Measurements from ENCODE around the gene HAND1. TPM values are rescaled to one million over a fixed set of nuclear protein-coding genes. Genes with fewer than 3 reads are reported as not detected.

Gene HAND1
- total RNA-seq, result not detected in 2 replicates

DNA sequence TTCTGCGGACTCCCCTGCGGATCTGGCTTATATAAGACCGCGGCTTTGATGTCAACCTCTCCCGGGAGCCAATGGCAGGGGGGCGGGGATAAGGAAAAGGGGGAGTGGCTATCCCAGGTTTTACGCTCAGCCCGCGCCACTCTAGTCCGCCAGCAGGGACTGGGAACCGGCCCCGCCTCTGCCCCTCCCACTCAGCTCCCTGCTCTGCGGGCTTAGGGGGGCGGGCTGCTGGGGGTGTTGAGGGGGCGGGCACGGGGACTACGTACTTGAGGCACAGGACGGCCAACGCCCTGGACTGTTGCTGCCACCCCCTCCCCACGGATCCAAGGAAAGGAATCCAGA lies at the start of gene HAND1:
Gene HAND1 (minus strand): TSS at position 4 of the 342 bp plus-strand sequence. CDS start 219 bp downstream, outside the sequence.

GRCh38 chr5:154445422-154446194 lies 32.4 kb downstream of the HAND1 start, which contains the start of gene SAP30L:
TSS of gene SAP30L (plus strand) at chr5:154445997. CDS start at chr5:154446605, 608 bp downstream.

Other genes with a start within 250 kb of the HAND1 start
- 9.1 and 11.3 TPM in 2 replicates for gene SAP30L, start 32.2 kb downstream of the HAND1 start, total RNA-seq